RWPE1 (cell line): ENCODE results near the gene SHLD3.
A peak's percentile ranks its signal among the peaks of the same experiment; 100 is the strongest.
"Not testable (repeated sequence)": the region's sequence is repeated elsewhere in the genome, so short reads cannot be mapped to it uniquely, and the experiment has no call there.

ENCODE experiments used
- CTCF ChIA-PET: fragments of 350-600 bp; sonication (Branson Sonifier 250); formaldehyde crosslinking; extraction: SDS; loops from one replicate; lab custom pipeline; 2021; lab: Yijun Ruan, JAX
- POLR2A ChIA-PET: fragments of 400-600 bp; formaldehyde crosslinking; extraction: SDS; loops from one replicate; lab custom pipeline; 2020; ENCODE audit warnings: antibody characterized with exemption; ENCODE audit not compliant: low non-redundant PET; lab: Yijun Ruan, JAX
- DNase-seq: peaks from one replicate; pipeline ENCODE4 v3.0.0; 2012; ENCODE audit warnings: low spot score
- H3K27ac ChIP-seq: fragments of 450-650 bp; 2 replicates; pipeline ENCODE4 v1.5.1; 2017
- CTCF ChIP-seq: fragments of 450-650 bp; conservative IDR thresholded peaks from 2 replicates; pipeline ENCODE4 v1.5.1; 2017; ENCODE audit warnings: low read depth, mild to moderate bottlenecking

The SHLD3 gene

GRCh38 chr5:65620021-65620420 lies 4.8 kb upstream of the SHLD3 start:
- DNase-seq, result peak; percentile 18
- no peak overlapping the region for H3K27ac ChIP-seq
- ChIA-PET CTCF (no interaction called here), POLR2A (no interaction called here)
- TF ChIP-seq CTCF, result no peak

- H3K27ac ChIP-seq, DNase-seq, POLR2A ChIA-PET: not testable (repeated sequence)
- CTCF ChIA-PET, result interaction anchor here (0.5 kb wide), 1 partner anchor 52 kb away, joined by 4 read pairs; no protein-coding TSS in a partner anchor
Observed at GRCh38 chr5:65621961-65622360, 2.9 kb upstream of the SHLD3 start.

GRCh38 chr5:65623482-65623881 lies 1.3 kb upstream of the SHLD3 start:
- H3K27ac ChIP-seq, result peak overlapping the region; percentile 84
- CTCF ChIA-PET, result interaction anchor here (0.6 to 0.9 kb wide), 2 partner anchors 42 to 528 kb away, joined by 3 to 5 read pairs; no protein-coding TSS in a partner anchor
- no peak for TF ChIP-seq CTCF

GRCh38 chr5:65624025-65624570 lies 729 bp upstream of the SHLD3 start, which contains the start of gene TRIM23:
Gene TRIM23 (minus strand): TSS chr5:65624333. CDS start chr5:65624274, 59 bp downstream.
- H3K27ac ChIP-seq, result peak within 1 kb of the TSS; percentile 84
- CTCF ChIA-PET, result interaction anchor here (0.6 to 0.9 kb wide), 3 partner anchors 42 to 892 kb away, joined by 3 to 5 read pairs (median 4); no protein-coding TSS in a partner anchor
- no peak for TF ChIP-seq CTCF
- POLR2A ChIA-PET, result no interaction called here
- peak; percentile 93 for DNase-seq

More at GRCh38 chr5:65623482-65623881, 1.3 kb upstream of the SHLD3 start:
- POLR2A ChIA-PET, result no interaction called here
- no peak for DNase-seq

GRCh38 chr5:65625743-65626142 lies 916 bp downstream of the SHLD3 start:
- no peak for DNase-seq
- TF ChIP-seq CTCF, result no peak
- ChIA-PET POLR2A (no interaction called here), CTCF (no interaction called here)
- no peak overlapping the region for H3K27ac ChIP-seq

GRCh38 chr5:65630981-65631380 lies 6.2 kb downstream of the SHLD3 start:
- DNase-seq, result no peak
- CTCF ChIA-PET, result no interaction called here
- H3K27ac ChIP-seq, result no peak overlapping the region
- TF ChIP-seq CTCF, result no peak
- POLR2A ChIA-PET, result no interaction called here

GRCh38 chr5:65640240-65640639 lies 15.4 kb downstream of the SHLD3 start:
- no peak for DNase-seq
- ChIA-PET POLR2A (no interaction called here), CTCF (no interaction called here)
- H3K27ac ChIP-seq, result no peak overlapping the region
- TF ChIP-seq CTCF, result no peak
